ENCODE measurements around the gene FYN.

- TF ChIP-seq TCF7L2 (IDR thresholded peaks at IDR 0.05; ENCODE audit: borderline replicate concordance, low read depth, low read length) (no peak), ZNF133 (tag by site-specific recombination; IDR thresholded peaks at IDR 0.05) (no peak), ZNF530 (tag by site-specific recombination; IDR thresholded peaks at IDR 0.05; ENCODE audit: low read depth) (no peak)
These were observed 55.7 kb downstream of the FYN start for GRCh38 chr6:111817451-111818120.

Measured in HEK293 (cell line).